NCI-H2107 (cell line): Measurements from ENCODE around the gene DUSP2.
"Not testable (repeated sequence)": the region's sequence is repeated elsewhere in the genome, so short reads cannot be mapped to it uniquely, and the experiment has no call there.

Experiments
- DNase-seq: peaks from one replicate; lab custom pipeline; 2025; lab: John Stamatoyannopoulos, UW

DUSP2 gene

DNA sequence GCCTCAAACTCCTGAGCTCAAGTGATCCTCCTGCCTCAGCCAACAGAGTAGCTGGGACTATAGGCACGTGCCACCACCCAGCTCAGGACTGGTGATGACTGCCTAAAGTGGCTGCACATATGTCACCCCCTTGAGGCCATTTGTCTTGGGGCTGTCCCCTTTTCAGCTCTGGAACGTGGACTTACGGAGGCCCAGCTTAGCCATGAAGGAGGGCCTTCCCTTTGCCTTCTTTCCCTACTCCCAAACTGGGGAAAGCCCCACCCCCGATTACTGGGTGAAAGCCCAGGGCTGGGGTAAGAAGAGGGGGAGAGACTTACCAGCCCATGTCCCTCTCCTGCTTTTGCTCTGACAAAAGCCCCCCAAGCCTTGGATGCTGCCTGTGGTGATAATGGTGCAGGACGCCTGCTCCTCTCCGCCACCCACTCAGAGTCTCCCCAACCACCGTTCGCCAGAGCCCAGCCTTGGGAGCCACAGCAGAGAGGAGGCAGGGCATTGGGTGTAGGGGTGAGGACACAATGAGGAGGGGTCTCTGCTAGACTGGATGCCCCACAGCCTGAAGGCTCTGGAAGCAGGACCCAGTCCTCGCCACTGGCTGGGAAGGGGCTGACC, 2.5 kb upstream of the DUSP2 start:
- no peak for DNase-seq

DNA sequence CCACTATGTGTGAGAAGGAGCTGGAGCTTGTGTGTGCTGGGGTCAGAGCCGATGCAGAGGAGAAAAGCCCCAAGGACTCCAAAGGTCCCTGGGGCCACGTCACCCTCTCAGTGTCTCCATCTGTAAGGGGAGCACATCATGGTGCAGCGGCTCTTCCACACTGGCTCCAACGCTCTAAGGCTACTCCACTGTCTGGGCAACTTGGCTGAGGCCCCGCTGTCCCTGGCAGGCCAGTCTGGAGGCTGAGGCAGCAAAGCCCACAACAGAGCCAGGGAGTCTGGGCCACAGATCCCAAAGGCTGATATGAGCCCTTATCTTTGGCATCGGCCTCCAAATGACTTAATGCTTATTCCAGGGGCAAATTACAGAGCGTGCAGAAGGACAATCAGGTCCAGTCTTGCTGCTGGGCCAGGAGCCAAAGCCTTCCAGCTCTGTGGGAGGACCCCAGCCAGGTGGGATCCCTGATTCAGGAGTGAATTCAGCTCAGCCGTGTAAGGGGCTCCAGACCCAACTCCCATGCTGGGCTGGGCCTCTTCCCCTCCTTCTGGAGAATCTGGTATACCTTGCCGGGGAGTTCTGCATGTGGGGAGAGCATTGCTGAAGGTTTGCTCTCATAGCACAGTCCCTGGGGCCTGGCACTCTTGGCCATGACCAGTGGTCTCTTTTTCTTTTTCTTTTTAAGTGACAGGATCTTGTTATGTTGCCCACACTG, 1.8 kb upstream of the DUSP2 start:
- no peak for DNase-seq

DNA sequence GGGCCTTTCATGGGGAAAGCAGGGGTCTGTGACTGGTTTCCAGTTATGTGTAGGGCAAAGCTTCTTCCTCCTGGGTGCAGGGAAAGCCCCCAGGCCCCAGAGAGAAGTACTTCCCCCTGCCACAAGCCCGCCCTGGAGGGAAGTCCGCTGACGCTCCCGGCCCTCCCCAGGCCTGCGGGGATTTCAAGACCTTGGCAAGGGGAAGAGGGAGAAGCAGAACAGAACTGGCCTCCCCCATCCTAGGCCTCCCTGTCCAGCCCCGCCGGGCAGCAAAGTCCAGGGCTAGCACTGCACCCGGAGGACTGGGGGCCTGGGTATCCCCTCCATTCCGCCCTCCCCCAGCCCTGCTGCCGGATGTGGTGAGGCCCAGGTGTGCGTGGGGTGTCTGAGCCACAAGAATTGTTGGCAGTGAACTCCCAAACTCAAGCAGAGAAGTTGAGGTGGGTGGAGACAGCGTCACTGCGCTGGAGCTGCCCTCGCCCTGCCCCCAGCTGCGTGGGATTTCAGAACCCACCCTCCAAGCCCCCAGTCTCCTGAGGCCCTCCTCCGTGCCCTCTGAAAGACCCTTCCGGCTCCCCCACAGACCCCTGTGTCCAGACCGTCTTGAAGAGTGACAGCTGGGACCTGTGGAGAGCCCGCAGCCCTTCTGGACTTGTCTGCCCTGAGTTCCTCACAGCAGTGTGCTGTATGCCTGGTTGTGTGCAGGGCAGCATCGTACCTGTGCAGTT, 1.1 kb upstream of the DUSP2 start:
- no peak for DNase-seq

DNA sequence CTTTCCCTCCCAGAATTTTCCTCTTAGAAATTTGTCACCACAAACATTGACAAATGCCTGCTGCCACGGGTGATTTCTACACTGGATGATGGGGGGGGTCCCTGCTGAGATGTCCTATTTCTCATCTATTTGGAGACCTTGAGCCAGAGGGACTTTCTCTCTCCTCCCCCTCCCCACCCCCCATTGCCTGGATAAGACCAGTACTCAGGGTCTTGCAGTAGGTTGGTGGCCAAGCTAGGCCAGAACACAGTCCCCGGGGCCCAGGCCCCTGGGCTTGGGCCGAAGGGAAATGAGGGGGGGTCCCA, 560 bp upstream of the DUSP2 start:
- no peak for DNase-seq

DNA sequence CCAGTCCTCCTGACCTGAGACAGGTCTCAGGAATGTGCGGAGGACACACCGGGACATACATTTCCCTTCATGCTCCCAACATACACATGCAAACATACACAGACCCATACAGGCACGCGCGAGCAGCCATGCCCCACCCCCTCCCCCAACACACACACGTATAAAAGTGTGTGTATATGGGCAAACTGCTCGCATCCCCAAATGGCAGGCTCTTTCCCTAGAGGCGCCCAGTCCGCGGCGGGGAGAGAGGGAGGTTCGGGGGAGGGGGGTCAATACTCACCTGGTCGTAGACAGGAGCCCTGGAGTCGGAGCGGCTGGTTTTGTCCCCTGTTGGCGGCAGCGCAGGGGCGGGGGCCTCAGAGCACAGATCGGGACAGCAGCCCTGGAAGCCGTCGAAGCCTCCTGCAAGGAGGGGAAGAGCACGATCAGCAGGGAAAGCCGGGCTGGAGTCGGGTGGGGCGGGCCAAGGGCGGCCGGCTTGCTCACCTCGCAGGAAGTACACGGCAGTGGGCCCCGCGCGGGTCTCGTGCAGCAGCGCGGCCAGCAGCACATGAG, 682 bp downstream of the DUSP2 start:
- no peak for DNase-seq

DNA sequence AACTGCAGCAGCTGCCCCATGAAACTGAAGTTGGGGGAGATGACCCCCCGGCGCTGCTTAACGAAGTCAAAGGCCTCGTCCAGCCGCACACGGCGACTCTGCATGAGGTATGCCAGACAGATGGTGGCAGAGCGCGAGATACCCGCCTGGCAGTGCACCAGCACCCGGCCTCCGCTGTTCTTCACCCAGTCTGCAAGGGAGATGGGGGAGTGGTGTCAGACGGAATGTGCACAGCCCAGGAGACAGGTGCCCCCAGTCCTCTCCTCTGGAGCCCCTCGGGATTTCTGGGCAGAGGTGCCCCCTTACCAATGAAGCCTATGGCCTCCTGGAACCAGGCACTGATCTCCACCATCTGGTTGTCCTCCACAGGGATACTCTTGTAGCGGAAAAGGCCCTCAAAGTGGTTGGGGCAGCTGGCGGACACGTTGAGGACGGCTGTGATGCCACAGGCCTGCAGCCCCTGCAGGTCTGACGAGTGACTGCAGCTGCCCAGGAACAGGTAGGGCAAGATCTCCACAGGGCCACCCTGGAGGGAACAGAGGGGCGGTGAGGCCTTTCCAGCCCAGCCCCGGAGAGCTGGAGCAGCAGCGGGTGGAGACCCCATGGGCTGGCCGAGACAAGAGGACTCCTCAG, 1.3 kb downstream of the DUSP2 start:
- no peak for DNase-seq

DNA sequence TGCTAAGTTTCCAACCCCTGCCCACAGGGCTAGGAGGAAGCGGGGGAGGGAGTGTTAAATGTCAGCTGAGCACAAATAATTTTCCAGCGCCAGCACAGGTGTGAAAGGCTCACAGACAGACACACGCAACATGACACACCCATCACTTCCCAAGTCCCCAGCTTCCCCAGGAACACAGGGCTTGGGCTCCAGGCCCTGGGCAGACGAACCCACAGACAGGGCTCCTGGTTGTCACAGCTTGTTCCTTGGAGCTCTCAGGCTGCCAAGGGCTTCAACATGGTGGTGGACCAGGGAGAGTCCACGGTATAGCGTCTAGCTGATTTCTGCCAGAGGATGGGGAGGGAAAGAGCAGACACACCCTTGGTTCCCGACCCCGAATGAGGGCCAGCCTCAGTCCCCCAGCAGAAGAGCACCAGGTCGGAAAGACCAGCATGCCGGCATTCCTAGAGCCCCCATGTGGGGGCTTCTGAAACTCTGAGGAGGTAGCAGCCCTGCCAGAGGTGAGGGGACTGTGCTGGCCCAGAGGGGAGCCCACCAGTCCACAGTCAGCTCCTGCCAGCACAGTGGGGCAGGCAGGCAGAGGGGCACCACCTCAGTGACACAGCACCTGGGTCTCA, 1.9 kb downstream of the DUSP2 start:
- no peak for DNase-seq

DNA sequence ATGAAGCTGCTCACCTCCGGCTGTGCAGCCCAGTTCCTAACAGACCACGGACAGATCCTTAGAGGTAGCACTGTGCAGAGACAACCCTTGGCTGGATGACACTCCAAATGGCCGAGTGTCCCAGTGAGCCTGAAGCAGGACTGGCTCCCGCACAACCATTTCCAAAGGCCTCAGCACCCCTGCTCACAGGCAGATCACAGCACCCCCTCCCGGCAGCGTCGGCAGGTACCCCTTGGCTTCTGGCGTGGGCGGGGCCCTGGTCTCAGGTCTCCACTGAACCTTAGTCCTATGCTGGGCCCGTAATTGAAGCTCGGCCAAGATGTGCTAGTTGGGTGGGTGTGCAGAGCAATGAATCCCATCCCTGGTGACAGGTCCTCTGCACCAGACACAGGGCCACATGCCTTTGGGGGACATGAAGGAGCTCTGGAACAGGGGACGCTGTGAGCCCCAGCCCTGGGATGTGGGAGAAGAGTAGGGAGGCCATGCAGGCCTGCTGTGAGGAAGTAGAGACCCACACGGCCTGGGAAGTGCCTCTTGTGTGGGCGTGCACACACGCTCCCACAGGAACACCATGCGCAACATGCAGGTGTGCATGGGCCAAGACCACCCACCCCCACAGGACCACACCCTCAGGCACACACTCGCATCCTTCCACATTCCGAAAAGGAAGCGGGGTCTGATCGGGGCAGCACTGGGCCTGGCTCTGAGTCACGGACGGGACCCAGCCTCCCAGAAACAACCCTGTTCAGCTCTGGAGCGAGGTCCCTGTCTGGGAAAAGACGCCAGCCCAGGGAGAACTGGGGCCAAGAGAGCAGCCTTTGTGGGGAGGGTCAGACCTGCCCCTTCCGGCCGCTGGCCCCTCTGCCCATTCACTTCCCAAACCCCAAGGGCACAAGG, 2.8 kb downstream of the DUSP2 start:
- DNase-seq, result no peak

DNA sequence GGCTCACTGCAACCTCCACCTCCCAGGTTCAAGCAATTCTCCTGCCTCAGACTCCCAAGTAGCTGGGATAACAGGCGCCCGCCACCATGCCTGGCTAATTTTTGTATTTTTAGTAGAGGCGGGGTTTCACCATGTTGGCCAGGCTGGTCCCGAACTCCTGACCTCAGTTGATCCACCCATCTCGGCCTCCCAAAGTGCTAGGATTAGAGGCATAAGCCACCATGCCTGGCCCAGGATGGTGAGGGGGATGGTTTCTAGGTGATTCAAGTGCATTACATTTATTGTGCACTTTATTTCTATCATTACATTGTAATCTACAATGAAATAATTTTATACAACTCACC, 3.6 kb downstream of the DUSP2 start:
- DNase-seq, result not testable (repeated sequence)

DNA sequence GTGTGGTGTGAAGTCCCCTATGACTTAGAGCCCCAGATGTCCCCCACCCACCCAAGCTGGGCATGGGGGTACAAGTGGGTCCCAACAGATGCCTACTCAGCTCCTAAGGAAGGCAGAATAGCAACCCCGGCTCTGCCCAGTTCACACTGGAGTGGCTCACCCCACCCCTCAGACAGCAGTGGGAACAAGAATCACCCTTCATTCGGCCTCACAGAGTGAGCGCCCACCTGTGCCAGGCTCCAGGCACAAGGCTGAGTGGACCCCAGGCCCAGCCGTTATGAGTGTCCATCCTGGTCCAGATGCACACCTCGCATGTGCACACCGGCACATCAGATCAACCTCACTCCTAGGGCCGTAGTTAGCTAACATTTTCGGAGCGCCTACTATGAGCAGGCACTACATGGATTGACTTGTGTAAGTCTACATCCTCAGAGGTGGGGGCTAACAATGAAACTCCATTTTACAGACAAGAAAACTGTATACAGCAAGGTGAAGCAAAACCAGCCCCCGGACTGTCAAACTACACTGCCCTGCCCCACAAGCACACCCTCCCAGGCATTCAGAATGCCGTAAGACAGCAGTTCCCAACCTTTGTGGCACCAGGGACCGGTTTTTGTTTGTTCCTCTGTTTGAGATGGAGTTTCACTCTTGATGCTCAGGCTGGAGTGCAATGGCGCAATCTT, 4.2 kb downstream of the DUSP2 start:
- DNase-seq, result no peak

DNA sequence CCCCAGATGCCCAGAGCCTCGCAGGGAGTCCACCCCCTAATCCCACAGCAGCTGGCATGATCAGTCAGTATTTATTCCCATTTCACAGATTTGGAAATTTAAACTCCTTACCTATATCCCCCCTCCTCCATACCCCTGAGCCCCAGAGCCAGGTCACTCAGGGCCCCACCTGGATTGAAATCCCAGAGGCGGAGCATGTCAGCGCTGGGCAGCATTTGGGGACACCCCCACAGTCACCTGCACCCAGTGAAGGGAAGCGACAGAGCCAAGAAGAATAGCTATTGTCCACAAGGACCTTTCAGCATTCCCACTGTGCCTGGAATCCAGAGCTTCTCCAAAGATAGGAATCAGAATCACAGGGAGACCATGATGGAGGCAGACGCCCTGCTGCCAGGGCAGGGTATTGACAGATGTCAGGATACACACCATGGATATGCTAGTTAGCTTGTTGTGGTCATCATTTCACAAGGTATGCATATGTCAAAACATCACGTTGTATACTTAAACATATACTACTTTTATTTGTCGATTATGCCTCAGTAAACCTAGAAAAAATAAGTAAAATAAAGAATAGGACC, 6.0 kb downstream of the DUSP2 start:
- no peak for DNase-seq

DNA sequence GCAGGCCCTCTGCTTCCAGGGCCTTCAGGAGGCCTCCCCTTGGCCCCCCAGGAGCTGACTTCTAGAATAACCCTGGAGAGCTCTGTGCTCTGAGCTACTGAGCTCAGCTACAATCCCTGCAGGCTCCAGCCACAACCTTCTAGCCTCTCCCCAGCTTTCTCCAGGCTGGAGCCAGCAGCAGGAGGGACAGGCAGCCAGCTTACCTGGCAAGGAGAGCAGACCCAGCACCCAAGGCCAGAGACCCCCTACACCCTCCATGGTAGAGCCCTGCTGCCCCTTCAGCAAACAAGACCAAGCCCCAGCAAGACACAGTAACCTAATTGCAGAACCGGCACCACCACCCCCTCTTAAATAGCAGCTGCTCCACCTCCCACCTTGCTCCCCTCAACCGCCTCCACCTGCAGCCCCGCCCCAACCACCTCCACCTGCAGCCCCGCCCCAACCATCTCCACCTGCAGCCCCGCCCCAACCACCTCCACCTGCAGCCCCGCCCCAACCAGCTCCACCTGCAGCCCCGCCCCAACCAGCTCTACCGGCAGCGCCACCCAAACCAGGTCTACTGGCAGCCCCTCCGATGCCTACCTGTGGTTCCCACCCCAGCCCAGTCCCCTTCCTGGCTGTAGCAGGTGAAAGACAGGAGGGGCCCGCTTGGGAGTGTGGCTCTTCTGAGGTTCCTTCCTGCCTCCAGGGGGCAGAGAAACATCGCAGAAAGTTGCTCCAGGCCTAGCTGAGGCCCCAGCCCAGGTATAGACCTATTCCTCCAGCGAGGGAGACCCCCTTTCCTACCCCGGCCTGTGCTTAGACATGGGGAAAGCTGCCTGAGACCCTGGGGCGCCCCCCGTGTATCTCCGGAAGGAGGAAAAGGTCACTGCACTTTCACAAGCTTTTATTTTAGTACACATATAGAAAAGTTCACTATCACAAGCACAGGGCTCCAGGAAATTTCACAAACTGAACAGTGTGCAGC, 6.8 kb downstream of the DUSP2 start, which contains the start of gene ASTL:
Gene ASTL (minus strand): TSS at position 324 of the 967 bp plus-strand sequence. CDS start 66 bp downstream, at position 258.
- no peak for DNase-seq

DNA sequence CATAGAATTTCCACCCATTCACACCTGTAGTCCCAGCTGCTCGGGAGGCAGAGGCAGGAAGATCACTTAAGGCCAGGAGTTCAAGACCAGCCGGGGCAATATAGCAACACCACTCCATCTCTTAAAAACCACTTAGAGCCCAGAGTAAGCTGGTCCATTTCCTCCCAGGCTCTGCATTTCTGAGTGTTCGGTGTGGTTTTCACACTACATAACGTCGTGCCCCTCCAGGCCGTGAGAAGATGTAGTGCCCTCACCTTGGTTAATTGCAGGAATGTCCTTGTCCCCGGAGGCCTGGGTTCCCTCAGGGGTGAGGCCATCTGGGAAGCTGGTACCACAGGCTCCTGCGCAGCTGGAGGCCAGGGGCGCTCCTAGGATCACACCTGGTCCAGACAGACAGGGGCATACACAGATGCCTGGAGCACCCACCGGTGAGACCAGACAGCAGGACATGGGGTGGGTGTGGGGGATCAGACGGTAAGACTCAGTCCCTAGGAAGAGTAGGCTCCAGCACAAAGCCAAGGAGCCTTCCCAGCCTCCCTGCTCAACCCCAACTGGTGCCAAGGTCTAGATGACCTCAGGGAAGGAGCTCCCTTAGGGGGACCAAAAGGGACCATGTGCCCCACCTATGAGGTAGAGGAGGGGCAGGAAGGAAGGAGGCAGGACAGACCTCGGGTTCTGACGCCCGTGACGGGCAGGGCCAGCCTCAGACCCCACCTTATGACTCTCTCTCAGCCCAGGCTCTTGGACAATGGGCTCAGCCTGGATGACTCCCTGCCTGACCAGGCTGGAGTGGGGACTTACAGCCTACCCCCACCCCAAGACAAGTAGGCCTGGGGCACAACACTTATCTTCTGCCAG, 7.7 kb downstream of the DUSP2 start:
- no peak for DNase-seq

DNA sequence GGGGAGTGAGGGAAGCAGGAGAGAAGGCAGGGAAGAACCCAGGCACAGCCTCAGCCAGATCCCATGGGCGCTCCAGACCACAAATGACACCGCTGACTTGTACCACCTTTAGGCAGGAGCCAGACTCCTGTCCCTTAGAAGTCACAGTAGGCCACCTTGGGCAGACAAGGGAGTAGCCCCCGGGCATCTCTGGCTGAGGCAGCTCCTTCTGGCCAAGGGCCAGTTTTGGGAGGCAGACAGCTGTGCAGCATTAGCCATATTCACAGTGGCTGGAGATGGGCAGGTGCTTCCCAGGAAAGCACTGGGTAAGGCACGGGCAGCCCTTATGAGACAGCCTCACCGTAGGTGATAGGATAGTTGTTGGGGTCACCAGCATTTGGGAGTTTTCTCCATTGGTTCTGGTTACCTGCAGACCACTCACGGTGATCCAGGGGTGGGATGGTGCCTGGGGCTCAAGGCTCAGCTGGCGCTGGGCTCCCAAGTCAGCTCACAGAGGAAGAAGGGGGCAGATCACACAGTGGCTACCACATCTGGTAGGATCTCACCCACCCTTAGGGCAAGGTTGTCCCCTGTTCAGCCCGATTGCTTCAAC, 9.0 kb downstream of the DUSP2 start:
- DNase-seq, result no peak

DNA sequence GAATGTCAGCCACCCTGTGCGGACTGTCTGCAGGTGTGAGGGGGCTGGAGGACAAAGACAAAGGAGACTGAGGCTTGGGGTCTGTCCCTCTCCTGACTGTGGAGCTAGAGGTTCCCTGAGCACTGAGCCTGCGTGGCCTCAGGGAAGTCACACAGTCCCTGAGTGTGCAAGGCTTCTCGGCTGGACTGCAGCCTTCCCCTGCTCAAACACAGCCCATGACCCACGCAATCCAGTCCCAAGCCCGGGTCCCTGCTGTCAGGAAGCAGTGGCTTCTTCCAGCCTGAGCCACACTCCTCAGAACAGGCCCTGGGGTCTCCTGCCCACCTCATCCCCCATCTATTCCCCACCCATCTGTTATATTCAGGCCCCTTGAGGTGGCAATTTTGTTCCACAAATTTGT, 9.6 kb downstream of the DUSP2 start:
- DNase-seq, result no peak

DNA sequence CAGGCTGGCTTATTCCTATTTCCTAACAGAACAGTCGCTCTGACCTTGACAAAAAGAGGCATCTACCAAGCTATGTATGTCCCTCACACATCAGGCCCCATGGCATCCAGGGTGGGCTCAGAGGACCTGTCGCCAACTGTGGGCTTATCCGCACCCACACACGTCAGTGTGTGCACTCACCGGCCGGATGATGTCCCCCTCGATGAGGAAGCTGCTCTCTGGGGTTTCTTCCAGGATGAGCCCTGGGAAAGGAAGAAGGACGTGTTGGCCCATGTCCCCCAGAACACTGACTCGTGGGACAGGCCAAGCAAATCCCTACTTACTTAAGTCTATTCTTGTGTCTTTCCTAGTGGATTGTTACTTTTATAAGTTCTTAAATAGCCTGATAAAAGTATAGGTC, 10.1 kb downstream of the DUSP2 start:
- DNase-seq, result no peak

DNA sequence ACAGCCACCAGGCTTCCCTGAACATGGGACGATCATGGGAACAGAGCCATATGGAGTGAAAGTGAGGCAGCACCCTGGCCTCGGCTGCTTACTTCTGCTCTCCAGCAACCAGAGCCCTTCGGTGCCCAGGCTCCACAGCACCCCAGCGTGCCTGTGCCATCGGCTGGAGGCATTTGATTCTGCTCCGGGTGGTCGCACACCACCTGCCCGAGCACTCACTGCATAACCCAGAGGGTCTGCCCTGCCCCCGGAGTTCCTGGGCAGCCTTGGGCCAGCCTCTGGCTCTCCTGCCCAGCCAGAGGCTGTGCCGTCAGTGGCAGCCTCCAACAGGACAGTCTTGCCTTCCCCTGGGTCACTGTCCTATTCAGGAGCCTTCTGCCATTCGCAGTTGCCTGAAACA, 10.8 kb downstream of the DUSP2 start:
- no peak for DNase-seq
